Heart left ventricle (tissue), 16 donors: ENCODE data around the gene PHKA2. TPM values are rescaled to one million over a fixed set of nuclear protein-coding genes. Genes with fewer than 3 reads are reported as not detected.
"Not testable (repeated sequence)": the region's sequence is repeated elsewhere in the genome, so short reads cannot be mapped to it uniquely, and the experiment has no call there.

Source experiments
- ATAC-seq, 4 donors: fragments of 200-7000 bp; cut with Tn5 transposase; one replicate each; pipeline ENCODE4 v1.9.1; 2020 to 2022; ENCODE audit warnings: moderate library complexity in 4 of 4, mild to moderate bottlenecking in 3 of 4, moderate number of reproducible peaks in 1 of 4
- DNase-seq, 5 donors: peaks; one replicate each; pipeline ENCODE4 v3.0.0-alpha.2; 2020
- H3K27ac ChIP-seq, 12 donors: fragments of 200-600 bp; sonication (generic) in 4 of 12; one replicate each; pipeline versions ENCODE4 v1.5.0 to v1.8.0; 2016 to 2022; ENCODE audit warnings: mild to moderate bottlenecking in 2 of 12
- H3K27me3 ChIP-seq, 9 donors: fragments of 200-600 bp; sonication (generic) in 2 of 9; one replicate each; pipeline versions ENCODE4 v1.5.1 to v1.8.0; 2016 to 2022; ENCODE audit warnings: mild to moderate bottlenecking in 3 of 9
- H3K36me3 ChIP-seq, 9 donors: fragments of 200-600 bp; sonication (generic) in 2 of 9; one replicate each; pipeline versions ENCODE4 v1.5.0 to v1.8.0; 2018 to 2022; ENCODE audit warnings: mild to moderate bottlenecking in 2 of 9
- H3K4me1 ChIP-seq, 12 donors: fragments of 200-600 bp; sonication (generic) in 4 of 12; one replicate each; pipeline versions ENCODE4 v1.5.0 to v1.8.0; 2016 to 2022; ENCODE audit warnings: mild to moderate bottlenecking in 3 of 12
- H3K4me3 ChIP-seq, 12 donors: fragments of 200-600 bp; sonication (generic) in 4 of 12; one replicate each; pipeline versions ENCODE4 v1.5.0 to v1.8.0; 2017 to 2022; ENCODE audit warnings: mild to moderate bottlenecking in 9 of 12, moderate library complexity in 4 of 12
- H3K9me3 ChIP-seq, 12 donors: fragments of 200-600 bp; sonication (generic) in 4 of 12; one replicate each; pipeline versions ENCODE4 v1.5.0 to v1.8.0; 2016 to 2022; ENCODE audit warnings: mild to moderate bottlenecking in 1 of 12
- POLR2A ChIP-seq, 2 donors: fragments of 450-650 bp; IDR thresholded peaks; one replicate each; pipeline ENCODE4 v1.6.1; 2017; ENCODE audit warnings: antibody characterized with exemption in 2 of 2, mild to moderate bottlenecking in 2 of 2, moderate library complexity in 2 of 2
- WGBS, 4 donors: extraction: QIAGEN DNeasy Blood & Tissue Kit in 2 of 4; methylation state at CpG; one replicate each; pipeline versions ENCODE4 v1.1.5 to v1.1.7; 2013 to 2018; 5-methylcytosine and 5-hydroxymethylcytosine counted together
- intact Hi-C, 10 donors: fragments of 100-400 bp; cut with DNase I; formaldehyde crosslinking; loops; one replicate each; pipeline versions ENCODE4 v1.11.1 to v1.14.2; 2022
- polyA plus RNA-seq, 2 donors: library from polyadenylated mRNA; stranded (reverse); fragments of 200-250 nt; gene quantifications; one replicate each; pipeline ENCODE4 v1.2.3, GENCODE V29; 2013
- total RNA-seq, 9 donors: library from RNA; depleted of rRNA in 2 of 9; stranded (reverse); fragments of >200 nt in 2 of 9; fragmentation: NEBNext Ultra II Directional in 3 of 9; extraction: Animal tissue kit (Norgen Biotek cat#: 25700) in 3 of 9; gene quantifications; one replicate each; pipeline versions ENCODE4 v1.1.0 to v1.2.4, GENCODE V29; 2016 to 2023
- TF ChIP-seq, protein P1 (sequence below), 12 donors: fragments of 200-600 bp; sonication (generic) in 4 of 12; IDR thresholded peaks; one replicate each; pipeline versions ENCODE4 v1.5.0 to v1.8.0; 2018 to 2022; ENCODE audit warnings: antibody characterized with exemption in 12 of 12, mild to moderate bottlenecking in 5 of 12
- donor health status: ischemic (EF 13 %, LVEDD 7.1; RV severe dilation, severe dysfunction).
- donor health status: healthy with polysubstance abuse.
- donor health status: DM: no; HTN: yes; CAD: no.
- donor health status: DM: no; HTN: no; CAD: no.
- donor health status: ischemic (EF 25% LVEDD 6.9; RV normal size, moderate dysfunction).
- donor health status: ischemic (EF 25% LVEDD 5.7; RV mildly dilated, moderate dysfunction).
- donor health status: healthy.
- donor health status: DM: yes; HTN: yes; CAD: no.
- donor health status: ischemic (EF 35%, LVEDD 5.7; RV mildly dilated, moderate dysfunction).
- donor health status: nonischemic (EF 11% LVEDD 7.7; RV severe dilation, severe dysfunction).
- donor health status: DM: yes; HTN: yes; CAD: no.
- donor health status: PGD.
- donor health status: ischemic (EF 29% LVEDD 5.4; RV normal size, mild dysfunction).
- donor health status: nonischemic (EF 23%, LVEDD 6.1; RV moderate dilation, normal function).

Gene PHKA2
- total and polyA plus RNA-seq, 11 donors: 13.8 to 45.7 (median 26.9) TPM

DNA sequence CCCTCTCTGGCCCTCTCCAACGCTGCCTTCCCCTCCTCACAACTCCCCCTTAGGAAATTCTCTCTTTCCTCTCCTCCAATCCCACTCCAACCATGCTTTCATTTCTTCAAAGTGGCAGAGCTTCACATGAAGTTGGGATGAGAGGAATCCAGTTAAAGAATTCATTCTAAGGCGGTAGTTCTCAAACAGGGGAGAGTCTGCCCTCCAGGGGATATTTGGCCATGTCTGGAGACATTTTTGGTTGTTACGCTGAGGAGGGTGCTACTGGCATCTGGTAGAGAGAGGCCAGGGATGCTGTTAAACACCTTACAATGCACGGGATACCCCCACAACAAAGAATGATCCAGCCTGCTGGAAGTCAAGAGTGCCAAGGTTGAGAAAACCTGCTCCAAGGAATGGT, 40.5 kb upstream of the PHKA2 start:
- 68 to 93% (median 83%) methylated on average over 4 of the region's 4 CpGs for WGBS, 4 donors
- peaks cover 0 to 5% (median 0%) of the 10 kb centered on the region in 9 donors for H3K27me3 ChIP-seq
- H3K4me3 ChIP-seq: no peak overlapping the region
- TF ChIP-seq, protein P1, sequence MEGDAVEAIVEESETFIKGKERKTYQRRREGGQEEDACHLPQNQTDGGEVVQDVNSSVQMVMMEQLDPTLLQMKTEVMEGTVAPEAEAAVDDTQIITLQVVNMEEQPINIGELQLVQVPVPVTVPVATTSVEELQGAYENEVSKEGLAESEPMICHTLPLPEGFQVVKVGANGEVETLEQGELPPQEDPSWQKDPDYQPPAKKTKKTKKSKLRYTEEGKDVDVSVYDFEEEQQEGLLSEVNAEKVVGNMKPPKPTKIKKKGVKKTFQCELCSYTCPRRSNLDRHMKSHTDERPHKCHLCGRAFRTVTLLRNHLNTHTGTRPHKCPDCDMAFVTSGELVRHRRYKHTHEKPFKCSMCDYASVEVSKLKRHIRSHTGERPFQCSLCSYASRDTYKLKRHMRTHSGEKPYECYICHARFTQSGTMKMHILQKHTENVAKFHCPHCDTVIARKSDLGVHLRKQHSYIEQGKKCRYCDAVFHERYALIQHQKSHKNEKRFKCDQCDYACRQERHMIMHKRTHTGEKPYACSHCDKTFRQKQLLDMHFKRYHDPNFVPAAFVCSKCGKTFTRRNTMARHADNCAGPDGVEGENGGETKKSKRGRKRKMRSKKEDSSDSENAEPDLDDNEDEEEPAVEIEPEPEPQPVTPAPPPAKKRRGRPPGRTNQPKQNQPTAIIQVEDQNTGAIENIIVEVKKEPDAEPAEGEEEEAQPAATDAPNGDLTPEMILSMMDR (IDR thresholded peaks at IDR 0.05): no peak
- no peak for TF ChIP-seq POLR2A (IDR thresholded peaks at IDR 0.05)
- ATAC-seq: no peak
- no peak overlapping the region for H3K27ac ChIP-seq
- intact Hi-C loops: no loop called here
- no peak for DNase-seq
- no peaks in the 10 kb centered on the region for H3K36me3 ChIP-seq
- H3K9me3 ChIP-seq: no peaks in the 10 kb centered on the region
- no peaks in the 10 kb centered on the region for H3K4me1 ChIP-seq

DNA sequence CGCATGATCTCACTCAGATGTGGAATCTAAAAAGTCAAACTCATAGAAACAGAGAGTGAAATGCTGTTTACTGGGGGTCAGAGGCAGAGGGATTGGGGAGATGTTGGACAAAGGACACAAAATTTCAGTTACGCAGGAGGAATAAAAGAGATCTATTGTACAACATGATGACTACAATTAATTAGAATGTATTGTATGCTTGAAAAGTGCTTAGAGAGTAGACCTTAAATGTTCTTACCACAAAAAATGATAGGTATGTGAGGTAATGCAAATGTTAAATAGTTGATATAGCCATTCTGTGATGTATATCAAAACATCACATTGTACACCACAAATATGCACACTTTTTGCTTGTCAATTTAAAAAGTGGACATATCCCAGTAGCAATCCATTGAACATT, 36.1 kb upstream of the PHKA2 start:
- TF ChIP-seq, protein P1 (IDR thresholded peaks at IDR 0.05): no peak
- no peak for TF ChIP-seq POLR2A (IDR thresholded peaks at IDR 0.05)
- Histone ChIP-seq H3K9me3 (no peaks in the 10 kb centered on the region), H3K36me3 (no peaks in the 10 kb centered on the region), H3K4me3 (no peak overlapping the region), H3K27ac (no peak overlapping the region), H3K4me1 (no peaks in the 10 kb centered on the region), H3K27me3 (peaks cover 0 to 5% (median 0%) of the 10 kb centered on the region in 9 donors)
- 91 to 100% (median 96%) methylated on average over 2 of the region's 2 CpGs for WGBS, 4 donors
- no peak for DNase-seq
- intact Hi-C loops: loop anchor here in 6 of 10 donors (5.0 to 10.0 kb wide), 3 partner anchors 312 to 625 kb away; no protein-coding TSS in a partner anchor
- no peak for ATAC-seq

- Histone ChIP-seq H3K36me3 (no peaks in the 10 kb centered on the region), H3K27me3 (peaks cover 0 to 5% (median 0%) of the 10 kb centered on the region in 9 donors), H3K4me1 (no peaks in the 10 kb centered on the region), H3K4me3 (no peak overlapping the region), H3K9me3 (no peaks in the 10 kb centered on the region), H3K27ac (no peak overlapping the region)
- ATAC-seq: peak in 1 of 4 donors; percentile 61
- TF ChIP-seq, protein P1 (IDR thresholded peaks at IDR 0.05): peak in 11 of 12 donors; percentile 19 to 49 (median 40)
- no peak for TF ChIP-seq POLR2A (IDR thresholded peaks at IDR 0.05)
- intact Hi-C loops: loop anchor here in 6 of 10 donors (5.0 to 10.0 kb wide), 3 partner anchors 315 to 622 kb away; no protein-coding TSS in a partner anchor
- 19 to 50% (median 37%) methylated on average over 3 of the region's 3 CpGs for WGBS, 4 donors
- DNase-seq: no peak
These were observed 33.4 kb upstream of the PHKA2 start for GRCh38 chrX:19017271-19017670.

- intact Hi-C loops: loop anchor here in 6 of 10 donors (5.0 to 10.0 kb wide), 3 partner anchors 316 to 622 kb away; no protein-coding TSS in a partner anchor
- H3K27ac ChIP-seq, DNase-seq, H3K27me3 ChIP-seq, H3K9me3 ChIP-seq, ATAC-seq, H3K4me1 ChIP-seq, H3K36me3 ChIP-seq, H3K4me3 ChIP-seq: not testable (repeated sequence)
- WGBS, 4 donors: 92 to 98% (median 97%) methylated on average over 7 to 8 of the region's 8 CpGs
These were observed 32.7 kb upstream of the PHKA2 start for GRCh38 chrX:19016614-19017013.

DNA sequence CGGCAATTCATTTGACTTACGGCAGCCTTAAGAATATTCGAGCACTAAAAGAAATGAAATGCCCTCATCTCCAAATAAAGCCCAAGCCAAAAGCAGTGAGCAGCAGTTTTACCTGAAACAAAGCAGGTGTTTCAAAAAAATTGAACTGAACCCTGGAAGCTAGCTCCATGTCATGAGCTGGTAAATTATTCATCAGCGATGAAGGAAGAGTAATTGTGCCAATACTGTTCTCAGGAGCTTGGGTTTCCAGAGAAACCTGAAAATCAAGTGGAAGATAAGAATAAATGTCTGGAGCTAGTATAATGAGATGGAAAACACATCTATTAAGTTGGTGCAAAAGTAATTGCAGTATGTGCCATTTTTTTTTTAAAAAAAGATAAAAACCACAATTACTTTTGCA, 24.0 kb upstream of the PHKA2 start:
- Histone ChIP-seq H3K4me1 (no peaks in the 10 kb centered on the region), H3K4me3 (no peak overlapping the region), H3K36me3 (peaks cover 0 to 4% (median 0%) of the 10 kb centered on the region in 9 donors), H3K9me3 (no peaks in the 10 kb centered on the region), H3K27ac (no peak overlapping the region), H3K27me3 (no peaks in the 10 kb centered on the region)
- 89 to 99% (median 98%) methylated on average over 4 of the region's 4 CpGs for WGBS, 4 donors
- intact Hi-C loops: no loop called here
- TF ChIP-seq, protein P1 (IDR thresholded peaks at IDR 0.05): no peak
- no peak for ATAC-seq
- no peak for DNase-seq
